BE2C (cell line): ENCODE data around the gene RAB11FIP4.

Source experiments
- DNase-seq: peaks from one replicate; pipeline ENCODE4 v3.0.0-alpha.2; 2020
- H3K27me3 ChIP-seq: fragments of 250-450 bp; sonication (Bioruptor Pico); 2 replicates; pipeline ENCODE4 v1.5.1; 2020; ENCODE audit warnings: mild to moderate bottlenecking
- H3K36me3 ChIP-seq: fragments of 250-450 bp; sonication (Bioruptor Pico); 2 replicates; pipeline ENCODE4 v1.5.1; 2020; ENCODE audit warnings: mild to moderate bottlenecking
- H3K4me1 ChIP-seq: fragments of 250-450 bp; sonication (Bioruptor Pico); 2 replicates; pipeline ENCODE4 v1.5.1; 2020
- H3K4me3 ChIP-seq: 2 replicates; pipeline ENCODE4 v1.5.1; 2011; ENCODE audit warnings: low read depth, low read length
- H3K9me3 ChIP-seq: fragments of 250-450 bp; sonication (Bioruptor Pico); 2 replicates; pipeline ENCODE4 v1.5.1; 2020
- CTCF ChIP-seq: IDR thresholded peaks from 2 replicates; pipeline ENCODE4 v1.5.1; 2012; ENCODE audit warnings: mild to moderate bottlenecking, low read depth, low read length

The RAB11FIP4 gene

GRCh38 chr17:31509805-31510177 lies 118.3 kb downstream of the RAB11FIP4 start:
- no peak for TF ChIP-seq CTCF
- Histone ChIP-seq H3K4me1 (no peaks in the 10 kb centered on the region), H3K4me3 (no peak overlapping the region), H3K36me3 (no peaks in the 10 kb centered on the region), H3K27me3 (no peaks in the 10 kb centered on the region), H3K9me3 (no peaks in the 10 kb centered on the region)
- DNase-seq: no peak

- TF ChIP-seq CTCF: no peak
- Histone ChIP-seq H3K4me3 (no peak overlapping the region), H3K36me3 (no peaks in the 10 kb centered on the region), H3K9me3 (no peaks in the 10 kb centered on the region), H3K4me1 (no peaks in the 10 kb centered on the region), H3K27me3 (no peaks in the 10 kb centered on the region)
- DNase-seq: no peak
Observed at GRCh38 chr17:31510308-31511194, 119.1 kb downstream of the RAB11FIP4 start.

DNA sequence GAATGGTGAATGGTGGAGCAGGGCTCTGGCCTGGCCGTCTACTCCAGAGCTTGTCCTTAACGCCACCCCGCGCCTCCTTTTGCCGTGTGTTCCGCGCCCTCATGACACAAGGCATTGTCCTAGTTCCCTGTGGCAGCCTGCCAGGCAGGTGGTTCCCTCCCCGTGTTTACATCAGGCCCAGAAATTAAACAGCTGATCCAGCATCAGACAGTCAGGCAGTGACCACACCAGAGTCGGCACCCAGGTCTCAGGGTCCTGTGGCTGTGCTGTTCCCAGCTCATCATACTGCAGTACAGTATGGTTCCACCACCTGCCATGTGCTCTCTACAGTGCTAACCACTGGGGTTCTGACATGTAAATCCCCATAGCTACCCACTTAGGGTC lies 119.7 kb downstream of the RAB11FIP4 start:
- Histone ChIP-seq H3K36me3 (no peaks in the 10 kb centered on the region), H3K9me3 (no peaks in the 10 kb centered on the region), H3K4me1 (no peaks in the 10 kb centered on the region), H3K4me3 (no peak overlapping the region), H3K27me3 (no peaks in the 10 kb centered on the region)
- DNase-seq: no peak
- no peak for TF ChIP-seq CTCF

DNA sequence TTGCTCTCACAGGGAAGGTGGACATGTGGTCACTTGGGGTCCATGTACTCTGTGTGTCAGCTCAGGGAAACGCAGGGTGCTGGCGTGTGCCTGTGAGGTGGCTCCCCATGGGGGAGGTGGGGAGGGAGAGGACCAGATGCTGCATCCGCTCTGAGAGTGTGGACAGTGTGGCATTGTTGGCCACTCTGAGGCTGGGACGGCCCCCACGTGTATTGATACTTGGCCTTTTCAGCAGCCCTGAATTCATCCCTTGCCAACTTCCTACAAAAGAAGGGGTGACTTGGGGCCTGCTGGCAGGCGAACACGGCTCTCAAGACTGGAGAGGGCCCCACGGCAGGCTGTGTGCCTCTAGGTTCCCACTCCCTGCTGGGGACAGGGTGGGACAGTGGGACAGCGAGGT lies 120.1 kb downstream of the RAB11FIP4 start:
- Histone ChIP-seq H3K4me3 (no peak overlapping the region), H3K4me1 (no peaks in the 10 kb centered on the region), H3K27me3 (no peaks in the 10 kb centered on the region), H3K9me3 (no peaks in the 10 kb centered on the region), H3K36me3 (no peaks in the 10 kb centered on the region)
- DNase-seq: no peak
- no peak for TF ChIP-seq CTCF

DNA sequence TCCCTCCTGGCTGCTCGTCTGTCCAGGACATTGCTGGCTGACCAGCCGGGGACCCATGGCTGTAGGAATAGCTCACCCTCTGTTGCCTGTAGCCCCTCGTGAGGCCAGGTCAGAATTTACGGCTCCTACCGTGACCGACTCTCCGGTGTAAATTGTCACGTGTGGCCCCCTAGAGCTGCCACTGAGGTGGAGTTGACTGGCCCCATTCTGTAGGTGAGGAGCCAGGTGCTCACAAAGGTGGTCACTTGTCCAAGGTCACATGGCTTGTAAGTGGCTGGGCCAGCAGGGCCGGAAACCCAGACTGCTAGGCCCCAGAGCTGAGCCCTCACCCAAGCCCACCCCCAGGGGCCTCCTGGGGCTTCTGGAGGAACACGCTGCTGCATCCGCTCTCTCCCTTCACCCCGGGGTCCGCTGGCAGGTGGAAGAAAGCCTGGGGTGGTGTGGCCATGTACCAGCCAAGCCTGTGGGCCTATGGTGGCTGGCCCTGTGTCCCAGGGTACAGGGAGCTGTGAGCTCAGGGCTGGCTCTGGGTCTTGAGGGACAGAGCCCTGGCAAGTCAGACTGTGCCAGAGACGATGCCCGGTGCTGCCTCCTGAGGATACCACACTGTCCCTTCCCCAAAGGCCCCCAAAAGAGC lies 120.7 kb downstream of the RAB11FIP4 start:
- no peak for DNase-seq
- no peaks in the 10 kb centered on the region for H3K9me3 ChIP-seq

More for the DNA sequence above, 120.7 kb downstream of the RAB11FIP4 start:
- no peak for TF ChIP-seq CTCF
- no peaks in the 10 kb centered on the region for H3K36me3 ChIP-seq
- H3K27me3 ChIP-seq: no peaks in the 10 kb centered on the region
- H3K4me3 ChIP-seq: no peak overlapping the region
- H3K4me1 ChIP-seq: no peaks in the 10 kb centered on the region
